ENCODE data around the gene RPAP3.

DNA sequence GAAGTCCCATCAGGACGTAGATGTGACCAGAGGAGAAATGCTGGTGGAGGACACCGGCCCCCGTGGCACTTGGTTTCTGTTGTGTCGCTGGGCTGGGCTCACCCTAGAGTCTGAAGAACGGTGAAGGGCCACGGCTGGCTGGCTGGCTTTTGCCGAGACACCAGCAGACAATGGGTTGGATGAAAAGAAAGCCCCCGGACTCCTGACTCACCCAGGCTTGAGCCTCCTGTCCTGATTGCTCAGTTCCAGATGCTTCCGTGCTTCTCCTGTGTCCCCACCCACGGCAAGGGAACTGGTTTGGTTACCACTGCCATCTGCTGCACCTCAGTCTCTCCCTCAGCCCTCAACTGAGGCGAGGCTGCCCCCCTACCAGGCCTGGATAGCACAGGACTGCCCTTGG, 29.8 kb upstream of the RPAP3 start:
- TF ChIP-seq SUZ12 (IDR thresholded peaks at IDR 0.05; ENCODE audit: extremely low read depth, insufficient read depth, insufficient read length) (no peak), ZNF274 (IDR thresholded peaks at IDR 0.05; ENCODE audit: low read depth, low read length) (no peak), YY1 (IDR thresholded peaks at IDR 0.05; ENCODE audit: insufficient read depth, insufficient read length) (no peak)

All from NT2/D1 (cell line).